HG02642 (cell line): ENCODE data around the gene WDR76.
"Not testable (repeated sequence)": the region's sequence is repeated elsewhere in the genome, so short reads cannot be mapped to it uniquely, and the experiment has no call there.

Source experiments
- ATAC-seq: cut with Tn5 transposase; IDR thresholded peaks from one replicate; pipeline ENCODE4 v1.9.1; 2021; ENCODE audit warnings: mild to moderate bottlenecking; ENCODE audit not compliant: unreplicated experiment, poor library complexity

Gene WDR76

DNA sequence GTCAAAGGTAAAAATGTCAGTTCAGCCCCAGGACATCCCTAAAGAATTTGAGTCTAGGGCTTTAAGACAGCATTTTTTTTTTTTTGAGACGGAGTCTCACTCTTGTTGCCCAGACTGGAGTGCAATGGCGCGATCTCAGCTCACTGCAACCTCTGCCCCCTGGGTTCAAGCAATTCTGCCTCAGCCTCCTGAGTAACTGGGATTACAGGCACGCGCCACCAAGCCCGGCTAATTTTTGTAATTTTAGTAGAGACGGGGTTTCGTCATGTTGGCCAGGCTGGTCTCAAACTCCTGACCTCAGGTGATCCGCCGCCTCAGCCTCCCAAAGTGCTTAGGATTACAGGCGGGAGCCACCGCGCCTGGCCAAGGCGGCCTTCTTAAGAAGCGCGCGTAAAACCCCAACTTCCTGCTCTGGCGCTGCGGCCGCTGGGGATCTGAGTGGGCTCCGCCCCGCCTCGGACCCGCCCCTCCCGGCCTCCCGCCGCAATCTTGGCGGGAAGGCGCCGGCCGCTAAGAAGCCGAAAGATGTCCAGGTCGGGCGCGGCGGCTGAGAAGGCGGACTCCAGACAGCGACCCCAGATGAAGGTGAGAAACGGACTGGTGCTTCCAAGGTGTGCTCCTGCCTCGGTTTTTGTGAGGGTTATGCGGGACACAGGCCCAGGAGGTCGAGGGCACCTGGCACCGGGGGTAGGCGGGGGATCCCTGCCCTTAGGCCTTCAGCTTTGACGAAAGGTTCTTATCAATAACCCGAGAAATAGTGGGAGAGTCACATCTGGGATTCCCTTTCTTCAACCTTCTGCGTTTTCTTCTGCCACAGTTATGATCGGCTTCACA lies at the start of gene WDR76:
TSS of gene WDR76 (plus strand) at position 495 of the 834 bp plus-strand sequence. CDS start at position 526, 31 bp downstream.
- ATAC-seq: peak; percentile 75

DNA sequence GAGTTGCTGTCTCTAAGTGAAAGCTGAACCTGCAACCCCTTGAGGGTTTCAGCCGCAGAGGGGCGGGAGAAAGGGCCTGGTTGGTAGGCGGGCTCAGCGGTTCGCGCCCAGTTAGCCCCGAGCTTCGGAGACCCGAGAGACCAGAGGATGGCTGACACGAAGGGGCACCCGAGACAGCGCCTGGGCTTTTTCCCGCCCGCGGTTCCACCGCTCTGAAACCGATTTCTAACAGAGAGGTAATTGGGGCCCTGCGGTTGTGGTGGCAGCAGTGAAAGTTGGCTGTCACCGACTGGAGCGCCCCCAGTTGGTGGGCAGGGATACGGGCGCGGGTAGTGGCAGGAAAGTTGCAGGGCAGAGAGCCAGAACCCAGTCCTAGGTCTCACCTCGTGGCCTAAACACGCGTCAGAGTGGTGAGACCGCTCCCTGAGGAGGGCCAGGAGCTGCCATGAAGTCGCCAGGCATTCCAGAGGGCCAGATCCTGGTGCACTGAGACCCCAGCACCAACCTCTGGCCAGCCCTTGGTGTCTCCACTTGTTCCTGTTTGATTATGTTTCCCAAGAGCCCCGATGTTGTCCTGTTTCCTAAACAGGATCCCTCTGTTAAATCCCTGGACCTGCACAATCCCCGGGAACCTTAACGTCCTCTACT lies 49.4 kb upstream of the WDR76 start:
- ATAC-seq: peak; percentile 58

DNA sequence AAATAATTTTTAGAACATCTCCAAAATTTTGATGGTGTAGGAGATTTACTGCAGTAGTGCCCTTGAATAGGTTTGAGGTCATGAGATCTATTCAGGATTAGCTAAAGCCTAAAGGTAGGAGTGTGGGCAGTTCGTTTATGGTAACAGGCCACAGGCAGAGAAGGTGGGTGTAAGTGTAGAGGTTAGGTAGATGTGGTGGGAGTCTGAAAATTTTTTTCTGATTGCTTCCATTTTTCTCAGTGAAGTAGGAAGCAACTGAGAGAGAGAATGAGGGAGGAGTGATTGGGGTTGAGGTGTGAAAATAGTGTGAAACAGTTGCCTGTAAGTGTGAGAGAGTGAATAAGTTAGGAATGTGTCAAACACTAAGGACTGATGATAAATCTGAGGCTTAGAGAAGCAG lies 47.8 kb upstream of the WDR76 start:
- no peak for ATAC-seq

GRCh38 chr15:43789409-43789808 lies 37.4 kb upstream of the WDR76 start:
- ATAC-seq: no peak

DNA sequence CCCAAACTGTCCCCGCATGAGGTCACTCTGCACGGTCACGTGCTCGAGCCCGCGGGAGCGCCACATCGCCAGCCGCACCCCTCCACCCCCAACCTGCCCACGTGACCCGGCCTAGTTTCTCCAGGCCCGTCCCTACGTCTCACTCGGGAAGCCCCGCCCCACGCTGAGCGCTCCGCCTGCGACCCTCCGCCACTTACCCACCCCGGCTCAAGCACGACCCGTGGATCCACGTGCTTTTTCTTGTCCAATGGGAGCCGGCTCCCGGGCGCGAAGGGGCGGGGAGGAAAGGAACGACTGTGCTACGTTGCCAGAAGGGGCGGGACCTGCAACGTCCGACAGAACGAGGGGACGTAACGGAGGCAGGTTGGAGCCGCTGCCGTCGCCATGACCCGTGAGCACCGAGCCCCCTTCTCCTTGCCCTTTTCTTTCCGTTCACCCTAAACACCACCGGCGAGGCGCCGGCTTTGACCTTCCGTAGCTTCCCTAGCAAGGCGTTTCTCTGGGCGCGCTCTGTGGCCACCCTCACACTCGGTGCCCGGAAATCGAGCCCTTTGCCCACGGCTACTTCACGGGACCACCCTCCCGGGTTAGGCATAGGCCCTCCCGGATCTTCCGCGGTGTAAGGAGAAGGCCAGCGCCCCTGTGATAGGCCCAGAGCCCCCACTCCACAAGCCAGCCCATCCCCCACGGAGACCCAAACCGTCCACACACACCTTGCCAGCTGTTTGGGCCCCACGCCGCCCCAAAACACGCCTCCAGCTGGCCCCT lies 34.6 kb upstream of the WDR76 start, which contains the start of gene SERF2:
TSS of gene SERF2 (plus strand) at position 328 of the 768 bp plus-strand sequence. CDS start at position 385, 57 bp downstream.
- peak; percentile 91 for ATAC-seq

DNA sequence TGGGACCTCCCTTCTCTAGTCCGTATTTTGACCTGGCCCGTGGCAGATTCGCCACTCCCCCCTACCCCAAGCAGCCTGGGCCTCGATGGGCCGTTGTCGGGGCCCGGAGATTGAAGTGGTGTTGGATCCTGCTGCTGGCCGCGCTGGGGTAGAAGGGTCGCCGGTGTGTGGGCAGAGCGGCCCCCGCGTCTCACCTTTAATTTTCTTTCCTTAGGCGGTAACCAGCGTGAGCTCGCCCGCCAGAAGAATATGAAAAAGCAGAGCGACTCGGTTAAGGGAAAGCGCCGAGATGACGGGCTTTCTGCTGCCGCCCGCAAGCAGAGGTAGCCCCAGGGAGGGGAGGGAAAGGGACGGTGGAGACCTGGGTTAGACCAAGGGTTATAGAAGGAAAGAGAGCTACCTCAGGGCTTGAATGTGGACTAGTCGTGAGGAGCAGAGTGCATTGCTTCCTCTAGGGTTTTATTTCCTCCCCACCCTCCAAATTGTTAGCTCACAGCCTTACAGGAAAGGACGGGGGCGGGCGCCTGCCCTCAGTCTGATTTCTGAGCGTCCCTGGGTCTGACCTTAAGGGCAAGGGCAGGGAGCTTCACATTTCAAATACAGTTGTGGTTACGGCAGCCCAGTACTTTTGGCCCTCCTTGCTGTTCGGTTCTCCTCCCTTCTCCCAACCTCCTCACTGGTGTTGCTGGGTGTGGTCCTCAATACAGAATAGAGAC lies 33.9 kb upstream of the WDR76 start:
- no peak for ATAC-seq

DNA sequence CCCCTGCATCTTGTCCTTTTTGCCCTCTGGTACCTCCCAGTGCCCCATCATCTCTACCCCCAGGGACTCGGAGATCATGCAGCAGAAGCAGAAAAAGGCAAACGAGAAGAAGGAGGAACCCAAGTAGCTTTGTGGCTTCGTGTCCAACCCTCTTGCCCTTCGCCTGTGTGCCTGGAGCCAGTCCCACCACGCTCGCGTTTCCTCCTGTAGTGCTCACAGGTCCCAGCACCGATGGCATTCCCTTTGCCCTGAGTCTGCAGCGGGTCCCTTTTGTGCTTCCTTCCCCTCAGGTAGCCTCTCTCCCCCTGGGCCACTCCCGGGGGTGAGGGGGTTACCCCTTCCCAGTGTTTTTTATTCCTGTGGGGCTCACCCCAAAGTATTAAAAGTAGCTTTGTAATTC lies 33.2 kb upstream of the WDR76 start:
- ATAC-seq: no peak

DNA sequence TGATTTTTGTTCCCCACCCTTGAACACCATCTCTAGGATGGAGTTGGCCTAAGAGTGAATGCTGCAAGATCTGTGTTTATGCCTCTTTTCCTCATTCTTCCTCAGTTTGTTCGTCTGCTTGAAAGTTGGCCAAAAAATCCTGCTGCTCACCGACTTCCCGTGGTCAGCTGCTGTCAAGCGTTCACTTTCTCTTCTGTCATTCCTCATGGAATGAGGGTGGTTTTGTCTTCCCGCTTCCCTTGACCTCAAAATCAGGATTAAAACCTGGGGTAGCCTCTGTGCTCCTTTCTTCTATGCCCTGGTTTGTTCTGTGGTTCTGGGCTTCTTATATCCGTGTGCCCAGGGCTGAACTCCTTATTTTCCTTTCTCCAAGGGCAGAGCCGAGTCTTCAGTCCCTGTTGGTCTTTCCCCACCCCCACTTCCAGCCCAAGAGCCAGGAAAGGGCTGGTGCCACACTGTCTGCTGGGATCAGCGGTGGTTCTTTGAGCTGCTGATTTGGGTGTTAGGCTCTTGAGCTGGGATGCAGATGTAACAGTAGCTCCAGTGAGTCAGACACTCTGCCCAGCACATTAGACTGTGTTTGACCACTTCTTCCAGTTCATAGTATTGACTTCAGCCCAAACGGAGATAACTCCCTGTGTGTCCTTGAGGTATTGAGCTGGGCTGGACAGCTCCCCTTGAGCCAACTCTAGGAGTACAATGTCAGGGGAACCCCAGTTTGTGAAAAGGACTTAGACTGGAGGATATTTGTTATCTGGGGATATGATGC lies 32.3 kb upstream of the WDR76 start:
- ATAC-seq: no peak

DNA sequence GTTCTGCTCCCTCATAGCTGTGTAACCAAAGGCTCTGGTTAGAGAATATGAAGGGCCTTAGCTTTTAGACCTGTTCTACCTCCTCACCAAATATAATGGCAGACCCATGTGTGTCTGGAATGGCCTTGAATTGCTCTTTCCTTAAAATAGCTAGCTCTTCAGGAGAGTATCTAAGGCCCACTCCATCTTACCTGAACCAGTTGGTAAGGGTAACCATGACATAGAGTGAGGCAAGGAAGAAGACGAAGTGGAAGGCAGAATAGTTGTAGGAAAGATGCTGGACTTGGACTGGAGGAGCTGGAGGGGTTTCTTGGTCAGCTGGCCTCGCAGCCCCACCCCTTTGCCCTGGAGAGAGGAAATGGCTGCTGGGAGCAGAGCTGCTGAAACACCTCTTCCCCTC lies 31.6 kb upstream of the WDR76 start:
- ATAC-seq: no peak

DNA sequence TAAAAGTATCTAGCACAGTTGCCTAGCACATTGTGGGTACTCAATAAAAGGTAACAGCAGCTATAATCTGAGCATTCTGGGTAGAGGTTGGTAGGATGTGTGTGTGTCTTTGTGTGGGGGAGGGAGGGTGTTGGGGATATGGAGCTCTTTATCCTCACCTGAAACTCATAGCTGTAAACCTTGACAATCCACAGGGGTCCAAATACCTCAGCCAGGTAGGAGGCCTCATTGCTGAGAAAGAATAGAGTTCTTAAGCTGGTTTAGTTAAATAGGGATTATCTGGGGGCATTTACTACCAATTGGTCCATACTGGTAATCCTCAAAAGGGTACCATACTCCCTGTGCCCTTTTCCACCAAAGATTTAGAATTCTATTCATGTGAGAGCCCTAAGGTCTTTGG lies 30.8 kb upstream of the WDR76 start:
- ATAC-seq: no peak

- no peak for ATAC-seq
Measured at GRCh38 chr15:43796566-43796965, 30.2 kb upstream of the WDR76 start.

- no peak for ATAC-seq
Measured at GRCh38 chr15:43799209-43799944, 27.4 kb upstream of the WDR76 start.

GRCh38 chr15:43799945-43800285 lies 26.9 kb upstream of the WDR76 start, which contains the start of gene SERINC4:
TSS of gene SERINC4 (minus strand) at chr15:43800220. CDS start at chr15:43799986, 234 bp downstream.
- no peak for ATAC-seq

DNA sequence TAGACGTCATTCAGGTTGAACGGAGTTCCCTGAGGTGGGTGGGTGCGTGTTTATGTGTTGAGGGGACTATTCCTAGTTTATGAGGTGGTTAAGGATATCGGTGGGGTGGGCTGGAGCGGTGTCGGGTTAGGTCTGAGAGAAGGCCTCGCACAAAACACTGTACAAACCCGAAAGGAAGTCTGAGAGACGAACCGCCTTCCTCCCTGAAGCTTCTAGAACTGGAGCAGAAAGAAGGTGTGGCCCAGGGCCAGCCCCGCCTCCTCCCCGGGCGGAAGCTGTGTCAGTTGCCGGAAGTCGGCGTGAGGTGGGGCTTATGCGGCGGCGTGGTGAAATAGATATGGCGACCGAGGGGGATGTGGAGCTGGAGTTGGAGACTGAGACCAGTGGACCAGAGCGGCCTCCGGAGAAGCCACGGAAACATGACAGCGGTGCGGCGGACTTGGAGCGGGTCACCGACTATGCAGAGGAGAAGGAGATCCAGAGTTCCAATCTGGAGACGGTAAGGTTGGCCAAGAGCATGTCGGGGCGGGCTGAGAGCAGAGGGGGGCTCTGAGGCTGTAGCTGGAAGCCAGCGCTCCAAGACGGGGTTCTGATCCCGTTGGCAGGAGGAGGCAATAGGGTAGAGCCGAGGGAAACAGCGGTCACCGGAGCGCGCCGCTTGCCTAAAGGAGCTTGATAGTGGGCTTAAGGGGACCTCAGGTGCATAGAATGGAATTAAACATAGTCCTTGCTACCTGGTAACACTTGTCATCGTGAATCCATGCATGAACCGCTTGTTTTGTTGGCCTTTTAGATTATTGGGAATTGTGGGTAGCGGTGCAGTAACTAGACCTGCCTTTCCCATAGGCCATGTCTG lies 26.3 kb upstream of the WDR76 start, which contains the start of gene HYPK:
TSS of gene HYPK (plus strand) at position 314 of the 856 bp plus-strand sequence. CDS start at position 338, 24 bp downstream.
- ATAC-seq: peak; percentile 88

- not testable (repeated sequence) for ATAC-seq
Measured at GRCh38 chr15:43802676-43803075, 24.1 kb upstream of the WDR76 start.

DNA sequence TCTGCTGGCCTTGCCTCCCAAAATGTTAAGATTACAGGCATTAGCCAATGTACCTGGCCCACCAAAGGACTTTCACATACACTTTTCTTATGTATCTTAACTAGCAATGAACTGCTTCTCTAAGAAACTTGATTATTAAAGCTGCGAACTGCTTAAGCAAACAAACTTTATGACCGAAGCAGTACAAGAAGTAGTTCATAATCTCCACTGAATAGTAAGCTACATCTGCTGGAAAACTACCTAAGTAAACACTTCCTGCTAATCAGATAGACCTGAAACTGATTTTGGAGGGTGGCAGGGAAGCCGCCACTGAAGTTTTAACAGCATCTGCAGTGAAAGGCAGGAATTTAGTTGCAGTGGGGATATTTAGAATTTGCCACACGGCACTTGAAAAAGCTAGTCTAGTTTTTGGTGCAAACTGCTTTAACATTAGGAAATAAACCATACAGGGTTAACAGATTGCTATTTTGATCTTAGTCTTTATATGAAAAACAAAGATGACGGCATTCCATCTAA lies 18.3 kb upstream of the WDR76 start:
- no peak for ATAC-seq

GRCh38 chr15:43808960-43809678 lies 17.7 kb upstream of the WDR76 start:
- peak; percentile 62 for ATAC-seq
